Measurements from ENCODE around the gene POU6F1. TPM values are rescaled to one million over a fixed set of nuclear protein-coding genes. Genes with fewer than 3 reads are reported as not detected.
"Not testable (repeated sequence)": the region's sequence is repeated elsewhere in the genome, so short reads cannot be mapped to it uniquely, and the experiment has no call there.

Gene POU6F1
- total and polyA plus RNA-seq, 2 experiments from 2014 or later, result 3.4 to 3.8 TPM

DNA sequence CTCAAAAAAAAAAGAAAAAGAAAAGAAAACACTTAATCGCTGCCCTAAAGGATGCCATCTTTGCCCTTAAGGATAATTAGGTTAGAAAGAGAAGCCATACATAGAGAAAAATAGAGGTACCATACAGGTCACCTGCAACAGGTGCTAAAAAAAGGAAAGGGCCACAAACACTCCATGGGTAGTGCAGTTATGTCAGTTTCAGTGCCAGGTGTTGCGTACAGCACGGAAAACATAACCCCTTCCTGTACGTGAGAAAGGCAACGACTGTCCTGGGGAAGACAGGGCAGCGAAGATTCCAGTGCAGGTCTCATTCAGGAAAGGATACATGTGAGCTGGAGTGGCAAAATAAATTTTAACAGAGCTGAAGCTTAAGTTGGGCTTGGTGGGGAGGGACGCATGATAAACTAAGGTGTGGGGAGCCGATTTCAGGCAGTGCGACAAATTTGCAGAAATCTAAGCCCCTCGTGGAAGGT, 20.2 kb upstream of the POU6F1 start:
- TF ChIP-seq, protein P1, sequence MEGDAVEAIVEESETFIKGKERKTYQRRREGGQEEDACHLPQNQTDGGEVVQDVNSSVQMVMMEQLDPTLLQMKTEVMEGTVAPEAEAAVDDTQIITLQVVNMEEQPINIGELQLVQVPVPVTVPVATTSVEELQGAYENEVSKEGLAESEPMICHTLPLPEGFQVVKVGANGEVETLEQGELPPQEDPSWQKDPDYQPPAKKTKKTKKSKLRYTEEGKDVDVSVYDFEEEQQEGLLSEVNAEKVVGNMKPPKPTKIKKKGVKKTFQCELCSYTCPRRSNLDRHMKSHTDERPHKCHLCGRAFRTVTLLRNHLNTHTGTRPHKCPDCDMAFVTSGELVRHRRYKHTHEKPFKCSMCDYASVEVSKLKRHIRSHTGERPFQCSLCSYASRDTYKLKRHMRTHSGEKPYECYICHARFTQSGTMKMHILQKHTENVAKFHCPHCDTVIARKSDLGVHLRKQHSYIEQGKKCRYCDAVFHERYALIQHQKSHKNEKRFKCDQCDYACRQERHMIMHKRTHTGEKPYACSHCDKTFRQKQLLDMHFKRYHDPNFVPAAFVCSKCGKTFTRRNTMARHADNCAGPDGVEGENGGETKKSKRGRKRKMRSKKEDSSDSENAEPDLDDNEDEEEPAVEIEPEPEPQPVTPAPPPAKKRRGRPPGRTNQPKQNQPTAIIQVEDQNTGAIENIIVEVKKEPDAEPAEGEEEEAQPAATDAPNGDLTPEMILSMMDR (IDR thresholded peaks at IDR 0.05; ENCODE audit: low read depth, low read length), result no peak
- peak overlapping the region; percentile 87 for H3K4me3 ChIP-seq
- DNase-seq (ENCODE audit: low read depth in 1 of 2, low spot score in 1 of 2), result no peak
- H3K27ac ChIP-seq, result peak overlapping the region; percentile 99
- peaks cover 13% of the 10 kb centered on the region for H3K36me3 ChIP-seq
- H3K9me3 ChIP-seq (ENCODE audit: low read depth), result no peaks in the 10 kb centered on the region
- peaks cover 4% of the 10 kb centered on the region for H3K4me1 ChIP-seq (ENCODE audit: low read depth)
- no peaks in the 10 kb centered on the region for H3K27me3 ChIP-seq

DNA sequence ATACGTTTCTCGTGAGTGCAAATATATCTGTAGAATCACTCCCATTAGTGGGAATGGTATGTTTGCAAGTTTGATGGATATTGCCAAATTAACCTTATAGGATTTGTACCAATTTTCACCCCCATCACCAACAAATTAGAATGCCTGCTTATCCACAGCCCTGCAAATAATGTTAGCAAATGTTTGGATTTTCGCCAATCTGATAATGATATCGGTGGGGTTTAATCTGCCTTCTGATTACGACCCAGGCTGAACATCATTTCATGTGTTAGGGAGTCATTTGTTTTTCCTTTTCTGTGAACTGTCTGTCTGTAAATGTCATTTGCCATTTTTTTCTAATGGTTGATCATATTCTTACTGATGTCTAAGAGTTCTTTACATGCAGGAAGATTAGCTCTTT, 16.7 kb upstream of the POU6F1 start:
- Histone ChIP-seq H3K9me3 (ENCODE audit: low read depth) (no peaks in the 10 kb centered on the region), H3K4me1 (ENCODE audit: low read depth) (no peaks in the 10 kb centered on the region), H3K27ac (no peak overlapping the region), H3K36me3 (no peaks in the 10 kb centered on the region), H3K4me3 (no peak overlapping the region), H3K27me3 (no peaks in the 10 kb centered on the region)
- TF ChIP-seq, protein P1 (IDR thresholded peaks at IDR 0.05; ENCODE audit: low read depth, low read length), result no peak
- DNase-seq (ENCODE audit: low read depth in 1 of 2, low spot score in 1 of 2), result no peak

DNA sequence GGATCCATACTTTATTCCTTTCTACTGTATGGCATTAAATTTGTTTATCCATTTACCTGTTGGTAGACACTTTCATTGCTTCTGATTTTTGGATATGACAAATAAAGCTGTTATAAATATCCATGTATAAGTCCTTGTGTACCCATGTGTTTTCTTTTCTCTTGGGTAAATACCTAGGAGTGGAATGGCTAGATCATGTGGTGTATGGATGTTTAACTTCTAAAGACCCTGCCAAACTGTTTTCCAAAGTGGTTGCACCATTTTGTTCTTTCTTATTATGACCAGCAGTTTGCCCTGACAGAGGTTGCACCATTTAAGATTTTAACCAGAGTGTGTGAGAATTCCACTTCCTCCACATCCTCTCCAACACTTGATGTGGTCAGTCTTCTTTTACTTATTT, 14.8 kb upstream of the POU6F1 start:
- Histone ChIP-seq H3K9me3 (ENCODE audit: low read depth) (no peaks in the 10 kb centered on the region), H3K27ac (no peak overlapping the region), H3K4me1 (ENCODE audit: low read depth) (no peaks in the 10 kb centered on the region), H3K4me3 (no peak overlapping the region), H3K36me3 (no peaks in the 10 kb centered on the region), H3K27me3 (no peaks in the 10 kb centered on the region)
- TF ChIP-seq, protein P1 (IDR thresholded peaks at IDR 0.05; ENCODE audit: low read depth, low read length), result no peak
- no peak for DNase-seq (ENCODE audit: low read depth in 1 of 2, low spot score in 1 of 2)

DNA sequence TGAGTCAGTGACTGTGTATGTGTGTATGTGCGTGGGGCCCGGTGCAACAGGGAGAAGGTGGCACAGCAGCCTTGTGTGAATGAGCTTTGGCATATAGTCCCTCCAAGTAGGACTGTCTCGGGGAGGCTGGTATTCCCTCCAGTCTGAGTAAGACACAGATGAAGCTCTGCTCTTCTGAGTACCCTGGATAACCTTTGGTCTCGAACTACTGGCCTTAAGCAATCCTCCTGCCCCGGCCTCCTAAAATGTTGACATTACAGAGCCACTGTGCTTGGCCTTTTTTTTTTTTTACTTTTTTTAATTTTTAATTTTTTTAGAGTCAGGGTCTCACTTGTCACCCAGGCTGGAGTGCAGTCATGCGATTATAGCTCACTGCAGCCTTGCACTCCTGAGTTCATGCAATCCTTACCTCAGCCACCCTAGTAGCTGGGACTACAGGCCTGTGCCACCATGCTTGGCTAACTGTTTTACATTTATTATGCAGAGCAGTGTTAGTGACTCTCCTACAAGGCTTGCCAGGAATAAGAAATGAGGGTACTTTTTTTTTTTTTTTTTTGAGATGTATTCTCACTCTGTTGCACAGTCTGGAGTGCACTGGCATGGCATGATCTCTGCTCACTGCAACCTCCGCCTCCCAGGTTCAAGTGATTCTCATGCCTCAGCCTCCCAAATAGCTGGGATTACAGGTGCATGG, 11.4 kb upstream of the POU6F1 start:
- no peaks in the 10 kb centered on the region for H3K9me3 ChIP-seq (ENCODE audit: low read depth)
- TF ChIP-seq, protein P1 (IDR thresholded peaks at IDR 0.05; ENCODE audit: low read depth, low read length), result no peak
- no peaks in the 10 kb centered on the region for H3K27me3 ChIP-seq
- H3K27ac ChIP-seq, result no peak overlapping the region
- H3K4me1 ChIP-seq (ENCODE audit: low read depth), result no peaks in the 10 kb centered on the region
- DNase-seq (ENCODE audit: low read depth in 1 of 2, low spot score in 1 of 2), result no peak
- H3K4me3 ChIP-seq, result no peak overlapping the region
- no peaks in the 10 kb centered on the region for H3K36me3 ChIP-seq

DNA sequence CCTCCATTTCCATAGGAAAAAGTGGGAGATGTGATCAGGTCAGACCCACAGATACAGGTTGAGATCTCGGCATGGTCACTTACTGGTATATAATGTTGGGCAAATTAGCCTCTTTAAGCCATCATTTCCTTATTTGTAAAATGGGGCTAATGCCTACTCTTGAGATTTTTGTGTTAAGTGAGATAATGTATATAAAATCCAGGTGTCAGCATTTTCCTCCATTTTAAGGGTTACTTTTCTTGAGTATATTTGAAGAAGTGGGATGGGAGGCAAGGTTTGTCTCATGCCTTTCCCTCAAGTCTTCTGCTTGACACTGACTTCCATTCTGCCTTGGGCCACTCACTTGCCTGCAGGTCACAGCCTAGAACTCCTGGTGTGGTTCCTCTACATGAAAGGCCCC, 10.1 kb upstream of the POU6F1 start:
- no peak overlapping the region for H3K27ac ChIP-seq

DNA sequence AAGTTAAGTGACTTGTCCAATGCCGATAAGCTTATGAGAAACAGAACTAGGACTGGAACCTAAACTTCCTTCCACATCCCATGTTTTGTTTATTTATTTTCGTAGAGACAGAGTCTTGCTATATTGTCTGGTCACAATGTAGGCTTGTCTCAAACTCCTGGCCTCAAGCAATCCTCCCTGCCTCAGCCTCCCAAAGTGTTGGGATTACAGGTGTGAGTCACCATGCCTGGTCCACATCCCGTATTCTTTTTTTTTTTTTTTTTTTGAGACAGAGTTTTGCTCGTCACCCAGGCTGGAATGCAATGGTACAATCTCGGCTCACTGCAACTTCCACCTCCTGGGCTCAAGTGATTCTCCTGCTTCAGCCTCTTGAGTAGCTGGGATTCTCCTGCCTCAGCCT, 9.2 kb upstream of the POU6F1 start:
- not testable (repeated sequence) for H3K4me1 ChIP-seq (ENCODE audit: low read depth); H3K27ac ChIP-seq; H3K4me3 ChIP-seq; DNase-seq (ENCODE audit: low read depth in 1 of 2, low spot score in 1 of 2); H3K9me3 ChIP-seq (ENCODE audit: low read depth); H3K27me3 ChIP-seq; H3K36me3 ChIP-seq

More for the DNA sequence above, 10.1 kb upstream of the POU6F1 start:
- Histone ChIP-seq H3K4me3 (no peak overlapping the region), H3K9me3 (ENCODE audit: low read depth) (no peaks in the 10 kb centered on the region), H3K4me1 (ENCODE audit: low read depth) (no peaks in the 10 kb centered on the region), H3K36me3 (no peaks in the 10 kb centered on the region), H3K27me3 (no peaks in the 10 kb centered on the region)
- TF ChIP-seq, protein P1 (IDR thresholded peaks at IDR 0.05; ENCODE audit: low read depth, low read length), result no peak
- no peak for DNase-seq (ENCODE audit: low read depth in 1 of 2, low spot score in 1 of 2)

Measured in cardiac muscle cell (in vitro differentiated cells and primary cell).